K562 (cell line): ENCODE data around the gene CEP44. TPM values are rescaled to one million over a fixed set of nuclear protein-coding genes. Genes with fewer than 3 reads are reported as not detected.

ENCODE experiments used
- CREB3 ChIP-seq: fragments of 450-650 bp; conservative IDR thresholded peaks from 2 replicates; pipeline ENCODE4 v1.6.1; 2016; ENCODE audit warnings: missing genetic modification characterization, low read depth, mild to moderate bottlenecking, missing compliant biosample characterization, moderate library complexity
- CXXC5 ChIP-seq: fragments of 250-450 bp; sonication (Bioruptor Pico); IDR thresholded peaks from 2 replicates; pipeline ENCODE4 v1.8.0; 2022; ENCODE audit warnings: inconsistent platforms, mild to moderate bottlenecking, moderate library complexity
- FOXJ2 ChIP-seq: fragments of 200-800 bp; sonication (Bioruptor generic); IDR thresholded peaks from 2 replicates; pipeline ENCODE4 v1.6.1; 2016; ENCODE audit warnings: missing genetic modification characterization, missing compliant biosample characterization
- GTF2A2 ChIP-seq: IDR thresholded peaks from 2 replicates; pipeline ENCODE4 v1.6.1; 2016; ENCODE audit warnings: mild to moderate bottlenecking, missing genetic modification characterization, missing compliant biosample characterization
- HIVEP1 ChIP-seq: fragments of 250-450 bp; sonication (Bioruptor Pico); IDR thresholded peaks from 2 replicates; pipeline ENCODE4 v1.4.0; 2020; ENCODE audit warnings: mild to moderate bottlenecking
- HMG20A ChIP-seq: fragments of 450-650 bp; formaldehyde crosslinking; conservative IDR thresholded peaks from 2 replicates; pipeline ENCODE4 v1.4.0; 2020; ENCODE audit warnings: mild to moderate bottlenecking, mixed read lengths
- HSF4 ChIP-seq: fragments of 250-450 bp; sonication (Bioruptor Pico); IDR thresholded peaks from 2 replicates; pipeline ENCODE4 v2.1.2; 2022; ENCODE audit warnings: mild to moderate bottlenecking, moderate library complexity, borderline replicate concordance
- MECOM ChIP-seq: fragments of 250-450 bp; sonication (Bioruptor Pico); IDR thresholded peaks from 2 replicates; pipeline ENCODE4 v1.8.0; 2022; ENCODE audit warnings: inconsistent platforms
- NCOR1 ChIP-seq: fragments of 450-650 bp; IDR thresholded peaks from 2 replicates; pipeline ENCODE4 v1.6.1; 2016; ENCODE audit warnings: mild to moderate bottlenecking, moderate library complexity
- NFXL1 ChIP-seq: fragments of 450-650 bp; formaldehyde crosslinking; IDR thresholded peaks from 2 replicates; pipeline ENCODE4 v1.4.0; 2021; ENCODE audit warnings: mild to moderate bottlenecking
- PKNOX1 ChIP-seq: fragments of 450-650 bp; IDR thresholded peaks from 2 replicates; pipeline ENCODE4 v1.6.1; 2016
- PPARD ChIP-seq: fragments of 250-450 bp; sonication (Bioruptor Pico); IDR thresholded peaks from 2 replicates; pipeline ENCODE4 v1.8.0; 2022; ENCODE audit warnings: inconsistent platforms, mild to moderate bottlenecking, moderate library complexity
- RFX1 ChIP-seq: fragments of 450-650 bp; IDR thresholded peaks from 2 replicates; pipeline ENCODE4 v1.6.1; 2016; ENCODE audit warnings: mild to moderate bottlenecking, moderate library complexity
- RFX5 ChIP-seq: IDR thresholded peaks from 2 replicates; pipeline ENCODE4 v1.6.1; 2011; ENCODE audit warnings: low read depth, mild to moderate bottlenecking, improper control_type of control experiment, low read length
- SIN3B ChIP-seq: fragments of 450-650 bp; IDR thresholded peaks from 2 replicates; pipeline ENCODE4 v1.6.1; 2017; ENCODE audit warnings: low read depth, mild to moderate bottlenecking, moderate library complexity
- SMAD3 ChIP-seq: fragments of 450-650 bp; formaldehyde crosslinking; conservative IDR thresholded peaks from 2 replicates; pipeline ENCODE4 v1.4.0; 2020; ENCODE audit warnings: mild to moderate bottlenecking
- SMARCA5 ChIP-seq: fragments of 450-650 bp; IDR thresholded peaks from 2 replicates; pipeline ENCODE4 v1.6.1; 2016
- SREBF1 ChIP-seq: fragments of 150-350 bp; IDR thresholded peaks from 2 replicates; pipeline ENCODE4 v1.6.1; 2014; ENCODE audit warnings: antibody characterized with exemption, low read depth, low read length, borderline replicate concordance
- TCFL5 ChIP-seq: fragments of 250-450 bp; sonication (Bioruptor Pico); conservative IDR thresholded peaks from 2 replicates; pipeline ENCODE4 v1.6.1; 2021; ENCODE audit warnings: mild to moderate bottlenecking, moderate library complexity, matching md5 sums
- ZNF133 ChIP-seq: fragments of 250-450 bp; sonication (Bioruptor Pico); IDR thresholded peaks from 2 replicates; pipeline ENCODE4 v1.4.0; 2020; ENCODE audit warnings: mild to moderate bottlenecking
- ZNF165 ChIP-seq: fragments of 250-450 bp; sonication (Bioruptor Pico); IDR thresholded peaks from 2 replicates; pipeline ENCODE4 v1.4.0; 2020; ENCODE audit warnings: borderline replicate concordance
- ZNF197 ChIP-seq: fragments of 200-800 bp; sonication (Bioruptor generic); IDR thresholded peaks from 2 replicates; pipeline ENCODE4 v1.6.1; 2016; ENCODE audit warnings: low read depth, missing genetic modification characterization, missing compliant biosample characterization
- ZNF311 ChIP-seq: fragments of 250-450 bp; sonication (Bioruptor Pico); IDR thresholded peaks from 2 replicates; pipeline ENCODE4 v1.4.0; 2020; ENCODE audit warnings: mild to moderate bottlenecking, moderate library complexity
- ZNF592 ChIP-seq: fragments of 450-650 bp; IDR thresholded peaks from 2 replicates; pipeline ENCODE4 v1.6.1; 2017; ENCODE audit warnings: antibody characterized with exemption, mild to moderate bottlenecking
- ZNF76 ChIP-seq: fragments of 250-450 bp; sonication (Bioruptor Pico); IDR thresholded peaks from 2 replicates; pipeline ENCODE4 v1.4.0; 2020; ENCODE audit warnings: mild to moderate bottlenecking, moderate library complexity, borderline replicate concordance
- polyA plus RNA-seq, 8 experiments: library from polyadenylated mRNA; depleted of rRNA in 4 of 8; stranded (reverse) in 5 of 8; unstranded in 3 of 8; fragments of >200 nt; fragmentation: Nextera tagmentation in 2 of 8; fragmentation: Illumina TruSeq in 1 of 8; extraction: Ambion mirVana in 2 of 8; extraction: Trizol in 1 of 8; gene quantifications; 2 replicates each; pipeline versions ENCODE4 v1.2.1 to v1.2.3, GENCODE V29; 2011 to 2014; ENCODE audit warnings: inconsistent platforms in 1 of 8, missing spikeins in 1 of 8
- total RNA-seq, 7 experiments: library from RNA; depleted of rRNA in 6 of 7; stranded (reverse); fragments of >200 nt in 6 of 7; fragmentation: Illumina TruSeq in 2 of 7; extraction: Trizol in 2 of 7; gene quantifications; 2 replicates each; pipeline versions ENCODE4 v1.2.1 to v1.2.3, GENCODE V29; 2011 to 2021; ENCODE audit warnings: low replicate concordance in 1 of 7

The CEP44 gene
- total and polyA plus RNA-seq, 9 of the 15 experiments (the other 6 are each of a cell fraction or from before 2014, with no cell fraction given), result 19.6 to 45.0 (median 24.4) TPM

GRCh38 chr4:174381440-174381800 is 97.7 kb downstream of the CEP44 start (continued):
- TF ChIP-seq CREB3 (peak; percentile 63; the same call in 1 of the 2 replicates), GTF2A2 (no peak), SIN3B (no peak), ZNF592 (peak; percentile 96), NCOR1 (no peak), SREBF1 (no peak), RFX1 (no peak), SMAD3 (peak; percentile 95), NFXL1 (peak; percentile 78; the same call in 1 of the 2 replicates), HMG20A (CRISPR knock-in tag) (no peak), SMARCA5 (no peak), ZNF133 (no peak), FOXJ2 (tag) (no peak), ZNF311 (CRISPR knock-in tag) (peak; percentile 88), PKNOX1 (no peak), TCFL5 (CRISPR knock-in tag) (0 out of 2 replicates have a peak, but pooled peaks have one; percentile 28), PPARD (CRISPR knock-in tag) (no peak), ZNF165 (peak; percentile 38; the same call in 1 of the 2 replicates), ZNF197 (CRISPR knock-in tag) (0 out of 2 replicates have a peak, but pooled peaks have one; percentile 61), MECOM (peak; percentile 87), RFX5 (no peak), HIVEP1 (peak; percentile 89), CXXC5 (CRISPR knock-in tag) (peak; percentile 58), ZNF76 (peak; percentile 83), HSF4 (CRISPR knock-in tag) (0 out of 2 replicates have a peak, but pooled peaks have one; percentile 59)
